ENCODE data around the gene FGD5.

DNA sequence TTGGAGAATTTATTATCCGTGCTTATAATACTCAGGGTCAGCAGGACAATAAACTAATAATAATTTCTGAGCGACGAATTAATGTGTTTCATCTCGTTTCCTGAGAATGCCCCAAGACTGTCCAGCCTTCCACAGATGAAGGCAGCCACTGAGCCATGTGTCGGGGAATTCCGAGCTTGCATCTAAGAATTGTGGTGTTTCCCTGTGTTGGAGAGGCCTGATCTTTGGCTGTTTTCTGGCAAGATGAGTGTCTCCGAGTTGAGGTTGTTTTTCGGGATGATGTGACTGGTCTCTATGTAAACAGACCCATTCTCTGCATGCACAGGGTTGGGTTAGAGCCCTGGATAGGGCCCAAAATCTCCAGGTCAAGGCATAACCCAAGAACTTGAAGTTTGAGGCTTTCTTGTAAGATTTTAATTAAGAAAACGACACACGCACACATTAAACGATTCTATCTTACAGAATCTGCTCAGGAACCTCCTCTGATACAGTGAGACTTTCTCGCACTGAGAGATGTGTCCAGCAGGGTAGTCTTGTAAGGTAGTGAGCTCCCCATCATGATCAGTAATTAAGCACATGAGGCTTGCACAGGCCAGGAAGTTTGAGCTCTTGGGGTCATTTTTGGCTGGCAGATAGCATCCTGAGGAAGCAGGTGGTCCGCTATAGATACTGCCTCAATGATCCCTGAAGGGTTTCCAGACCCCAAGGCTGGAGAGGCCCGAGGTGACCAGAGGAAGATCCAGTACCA lies 14.4 kb downstream of the FGD5 start:
- TF ChIP-seq, protein P1, sequence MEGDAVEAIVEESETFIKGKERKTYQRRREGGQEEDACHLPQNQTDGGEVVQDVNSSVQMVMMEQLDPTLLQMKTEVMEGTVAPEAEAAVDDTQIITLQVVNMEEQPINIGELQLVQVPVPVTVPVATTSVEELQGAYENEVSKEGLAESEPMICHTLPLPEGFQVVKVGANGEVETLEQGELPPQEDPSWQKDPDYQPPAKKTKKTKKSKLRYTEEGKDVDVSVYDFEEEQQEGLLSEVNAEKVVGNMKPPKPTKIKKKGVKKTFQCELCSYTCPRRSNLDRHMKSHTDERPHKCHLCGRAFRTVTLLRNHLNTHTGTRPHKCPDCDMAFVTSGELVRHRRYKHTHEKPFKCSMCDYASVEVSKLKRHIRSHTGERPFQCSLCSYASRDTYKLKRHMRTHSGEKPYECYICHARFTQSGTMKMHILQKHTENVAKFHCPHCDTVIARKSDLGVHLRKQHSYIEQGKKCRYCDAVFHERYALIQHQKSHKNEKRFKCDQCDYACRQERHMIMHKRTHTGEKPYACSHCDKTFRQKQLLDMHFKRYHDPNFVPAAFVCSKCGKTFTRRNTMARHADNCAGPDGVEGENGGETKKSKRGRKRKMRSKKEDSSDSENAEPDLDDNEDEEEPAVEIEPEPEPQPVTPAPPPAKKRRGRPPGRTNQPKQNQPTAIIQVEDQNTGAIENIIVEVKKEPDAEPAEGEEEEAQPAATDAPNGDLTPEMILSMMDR (IDR thresholded peaks at IDR 0.05 in 2 of 3, conservative IDR thresholded peaks at IDR 0.05 in 1 of 3; ENCODE audit: insufficient read depth in 2 of 3, low read depth in 1 of 3, low read length in 3 of 3): no peak
- TF ChIP-seq TBL1XR1 (IDR thresholded peaks at IDR 0.05; ENCODE audit: low read length in 2 of 2) (no peak), ZNF174 (CRISPR knock-in tag; IDR thresholded peaks at IDR 0.05) (no peak), EZH2 (IDR thresholded peaks at IDR 0.05; ENCODE audit: borderline replicate concordance, low read depth, low read length) (no peak)
- TF ChIP-seq, protein P2, sequence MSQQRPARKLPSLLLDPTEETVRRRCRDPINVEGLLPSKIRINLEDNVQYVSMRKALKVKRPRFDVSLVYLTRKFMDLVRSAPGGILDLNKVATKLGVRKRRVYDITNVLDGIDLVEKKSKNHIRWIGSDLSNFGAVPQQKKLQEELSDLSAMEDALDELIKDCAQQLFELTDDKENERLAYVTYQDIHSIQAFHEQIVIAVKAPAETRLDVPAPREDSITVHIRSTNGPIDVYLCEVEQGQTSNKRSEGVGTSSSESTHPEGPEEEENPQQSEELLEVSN (IDR thresholded peaks at IDR 0.05; ENCODE audit: borderline replicate concordance in 1 of 2, extremely low read depth in 1 of 2, insufficient read depth in 1 of 2, insufficient read length in 1 of 2, low read depth in 1 of 2, low read length in 1 of 2, poor library complexity in 1 of 2, severe bottlenecking in 1 of 2): no peak
- TF ChIP-seq, protein P3, sequence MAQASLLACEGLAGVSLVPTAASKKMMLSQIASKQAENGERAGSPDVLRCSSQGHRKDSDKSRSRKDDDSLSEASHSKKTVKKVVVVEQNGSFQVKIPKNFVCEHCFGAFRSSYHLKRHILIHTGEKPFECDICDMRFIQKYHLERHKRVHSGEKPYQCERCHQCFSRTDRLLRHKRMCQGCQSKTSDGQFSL (CRISPR knock-in tag; IDR thresholded peaks at IDR 0.05): no peak
- TF ChIP-seq, protein P3 (tag; IDR thresholded peaks at IDR 0.05): no peak
- TF ChIP-seq, protein P4, sequence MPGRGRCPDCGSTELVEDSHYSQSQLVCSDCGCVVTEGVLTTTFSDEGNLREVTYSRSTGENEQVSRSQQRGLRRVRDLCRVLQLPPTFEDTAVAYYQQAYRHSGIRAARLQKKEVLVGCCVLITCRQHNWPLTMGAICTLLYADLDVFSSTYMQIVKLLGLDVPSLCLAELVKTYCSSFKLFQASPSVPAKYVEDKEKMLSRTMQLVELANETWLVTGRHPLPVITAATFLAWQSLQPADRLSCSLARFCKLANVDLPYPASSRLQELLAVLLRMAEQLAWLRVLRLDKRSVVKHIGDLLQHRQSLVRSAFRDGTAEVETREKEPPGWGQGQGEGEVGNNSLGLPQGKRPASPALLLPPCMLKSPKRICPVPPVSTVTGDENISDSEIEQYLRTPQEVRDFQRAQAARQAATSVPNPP (IDR thresholded peaks at IDR 0.05; ENCODE audit: borderline replicate concordance, insufficient read depth, insufficient read length): no peak
- TF ChIP-seq, protein P5, sequence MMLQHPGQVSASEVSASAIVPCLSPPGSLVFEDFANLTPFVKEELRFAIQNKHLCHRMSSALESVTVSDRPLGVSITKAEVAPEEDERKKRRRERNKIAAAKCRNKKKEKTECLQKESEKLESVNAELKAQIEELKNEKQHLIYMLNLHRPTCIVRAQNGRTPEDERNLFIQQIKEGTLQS (IDR thresholded peaks at IDR 0.05): no peak
- TF ChIP-seq, protein P5 (CRISPR knock-in tag; conservative IDR thresholded peaks at IDR 0.05): no peak

Data from K562 (cell line).